K562 (cell line): ENCODE results near the gene LYSMD1. TPM values are rescaled to one million over a fixed set of nuclear protein-coding genes. Genes with fewer than 3 reads are reported as not detected.

Source experiments
- BCOR ChIP-seq: fragments of 450-650 bp; IDR thresholded peaks from 2 replicates; pipeline ENCODE4 v1.6.1; 2016
- CCNT2 ChIP-seq: IDR thresholded peaks from 2 replicates; pipeline ENCODE4 v1.6.1; 2011; ENCODE audit warnings: borderline replicate concordance, low read depth, mild to moderate bottlenecking, moderate library complexity, mixed read lengths, low read length; ENCODE audit not compliant: insufficient read length; ENCODE audit errors: extremely low read depth
- DIDO1 ChIP-seq: fragments of 450-650 bp; IDR thresholded peaks from 2 replicates; pipeline ENCODE4 v1.6.1; 2016; ENCODE audit warnings: low read depth, missing biosample characterization, missing genetic modification characterization
- EGR1 ChIP-seq: fragments of 450-650 bp; conservative IDR thresholded peaks from 2 replicates; pipeline ENCODE4 v1.6.1; 2017; ENCODE audit warnings: mild to moderate bottlenecking
- FOS ChIP-seq: IDR thresholded peaks from 3 replicates; pipeline ENCODE4 v1.6.1; 2011; ENCODE audit not compliant: insufficient read length; ENCODE audit errors: extremely low read depth
- GATAD2B ChIP-seq: fragments of 450-650 bp; IDR thresholded peaks from 2 replicates; pipeline ENCODE4 v1.6.1; 2017; ENCODE audit warnings: mild to moderate bottlenecking, borderline replicate concordance
- HSF4 ChIP-seq: fragments of 250-450 bp; sonication (Bioruptor Pico); IDR thresholded peaks from 2 replicates; pipeline ENCODE4 v2.1.2; 2022; ENCODE audit warnings: mild to moderate bottlenecking, moderate library complexity, borderline replicate concordance
- MTF1 ChIP-seq: fragments of 250-450 bp; sonication (Bioruptor Pico); IDR thresholded peaks from 2 replicates; pipeline ENCODE4 v1.9.0; 2021; ENCODE audit warnings: moderate library complexity, mild to moderate bottlenecking, inconsistent platforms, borderline replicate concordance
- NCOA4 ChIP-seq: fragments of 450-650 bp; IDR thresholded peaks from 2 replicates; pipeline ENCODE4 v1.6.1; 2018; ENCODE audit warnings: mild to moderate bottlenecking; ENCODE audit not compliant: partially characterized antibody
- NUFIP1 ChIP-seq: fragments of 450-650 bp; IDR thresholded peaks from 2 replicates; pipeline ENCODE4 v1.6.1; 2018; ENCODE audit not compliant: partially characterized antibody
- PHB2 ChIP-seq: fragments of 450-650 bp; IDR thresholded peaks from 2 replicates; pipeline ENCODE4 v1.6.1; 2017; ENCODE audit warnings: low read depth
- POLR2AphosphoS5 ChIP-seq: IDR thresholded peaks from 2 replicates; pipeline ENCODE4 v1.6.1; 2011; ENCODE audit warnings: mild to moderate bottlenecking, low read depth, low read length, moderate library complexity; ENCODE audit not compliant: control insufficient read depth, insufficient read depth
- PRMT5 ChIP-seq: sonication (generic); formaldehyde crosslinking; IDR thresholded peaks from 2 replicates; pipeline ENCODE4 v1.5.0; 2020; ENCODE audit warnings: missing genetic modification reagents
- polyA plus RNA-seq, 8 experiments: library from polyadenylated mRNA; depleted of rRNA in 4 of 8; stranded (reverse) in 5 of 8; unstranded in 3 of 8; fragments of >200 nt; fragmentation: Nextera tagmentation in 2 of 8; fragmentation: Illumina TruSeq in 1 of 8; extraction: Ambion mirVana in 2 of 8; extraction: Trizol in 1 of 8; gene quantifications; 2 replicates each; pipeline versions ENCODE4 v1.2.1 to v1.2.3, GENCODE V29; 2011 to 2014; ENCODE audit warnings: inconsistent platforms in 1 of 8, missing spikeins in 1 of 8
- total RNA-seq, 7 experiments: library from RNA; depleted of rRNA in 6 of 7; stranded (reverse); fragments of >200 nt in 6 of 7; fragmentation: Illumina TruSeq in 2 of 7; extraction: Trizol in 2 of 7; gene quantifications; 2 replicates each; pipeline versions ENCODE4 v1.2.1 to v1.2.3, GENCODE V29; 2011 to 2021; ENCODE audit warnings: low replicate concordance in 1 of 7
- TF ChIP-seq, protein P1 (sequence below), 2 experiments: fragments of 200-800 bp in 1 of 2; sonication (Bioruptor generic) in 1 of 2; sonication (generic) in 1 of 2; formaldehyde crosslinking in 1 of 2; IDR thresholded peaks in 1 of 2; conservative IDR thresholded peaks in 1 of 2; 2 replicates each; pipeline versions ENCODE4 v1.5.0 to v1.6.1; 2016 to 2020; ENCODE audit warnings: missing compliant biosample characterization in 1 of 2, missing genetic modification characterization in 1 of 2, missing genetic modification reagents in 1 of 2
- TF ChIP-seq, protein P2 (sequence below): sonication (generic); formaldehyde crosslinking; IDR thresholded peaks from 2 replicates; pipeline ENCODE4 v1.8.0; 2022; ENCODE audit warnings: mild to moderate bottlenecking, missing genetic modification reagents
- TF ChIP-seq, protein P3 (sequence below): fragments of 200-800 bp; sonication (Bioruptor generic); IDR thresholded peaks from 2 replicates; pipeline ENCODE4 v1.6.1; 2016; ENCODE audit warnings: missing genetic modification characterization, missing compliant biosample characterization
- TF ChIP-seq, protein P4 (sequence below): sonication (generic); formaldehyde crosslinking; IDR thresholded peaks from 2 replicates; pipeline ENCODE4 v1.9.0; 2022; ENCODE audit warnings: mild to moderate bottlenecking, missing genetic modification reagents
- TF ChIP-seq, protein P5 (sequence below): sonication (generic); formaldehyde crosslinking; IDR thresholded peaks from 2 replicates; pipeline ENCODE4 v1.8.0; 2022; ENCODE audit warnings: missing genetic modification reagents, mild to moderate bottlenecking, borderline replicate concordance

Gene LYSMD1
- total and polyA plus RNA-seq, 9 of the 15 experiments (the other 6 are each of a cell fraction or from before 2014, with no cell fraction given): 2.2 to 9.4 (median 6.0) TPM

DNA sequence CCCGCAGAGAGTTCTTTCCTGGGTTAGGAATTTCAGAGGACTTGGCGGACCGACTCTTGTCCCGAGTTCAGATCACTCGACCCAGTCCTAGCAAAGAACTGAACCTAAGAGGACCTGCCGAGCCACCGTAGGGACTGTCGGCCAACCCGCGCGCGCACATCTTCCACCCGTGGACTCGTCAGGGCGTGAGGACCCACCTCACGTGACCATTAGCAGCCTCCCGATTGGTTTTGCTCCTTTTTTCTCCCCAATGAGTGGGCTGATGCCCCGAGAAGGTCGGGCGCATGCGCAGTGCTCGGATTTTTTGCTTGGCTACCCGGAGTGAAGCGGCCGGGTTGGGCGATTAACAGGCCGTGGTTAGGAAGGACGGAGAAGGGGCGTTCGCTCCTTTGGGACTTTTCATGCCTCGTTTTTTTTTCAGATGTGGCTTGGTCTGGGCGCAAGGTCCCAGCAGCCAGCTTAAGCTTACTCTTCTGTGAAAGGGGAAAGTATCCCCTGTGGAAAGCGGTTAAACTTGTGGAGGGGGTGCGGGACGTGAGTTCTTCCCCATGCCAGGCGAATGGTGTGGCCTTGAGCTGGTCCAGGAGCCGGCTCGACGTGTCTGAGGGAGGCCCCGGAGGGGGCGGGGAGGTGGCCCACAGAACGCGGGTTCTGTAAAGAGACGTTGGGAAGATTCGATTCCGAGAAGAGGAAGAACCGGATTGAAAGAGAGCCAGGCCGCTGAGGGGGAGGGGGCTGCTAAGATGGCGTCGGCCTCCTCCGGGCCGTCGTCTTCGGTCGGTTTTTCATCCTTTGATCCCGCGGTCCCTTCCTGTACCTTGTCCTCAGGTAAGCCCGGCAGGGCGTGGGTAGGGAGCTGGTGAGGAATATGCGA lies 32.8 kb upstream of the LYSMD1 start, which contains the start of gene PIP5K1A (continued):
- TF ChIP-seq, protein P1, sequence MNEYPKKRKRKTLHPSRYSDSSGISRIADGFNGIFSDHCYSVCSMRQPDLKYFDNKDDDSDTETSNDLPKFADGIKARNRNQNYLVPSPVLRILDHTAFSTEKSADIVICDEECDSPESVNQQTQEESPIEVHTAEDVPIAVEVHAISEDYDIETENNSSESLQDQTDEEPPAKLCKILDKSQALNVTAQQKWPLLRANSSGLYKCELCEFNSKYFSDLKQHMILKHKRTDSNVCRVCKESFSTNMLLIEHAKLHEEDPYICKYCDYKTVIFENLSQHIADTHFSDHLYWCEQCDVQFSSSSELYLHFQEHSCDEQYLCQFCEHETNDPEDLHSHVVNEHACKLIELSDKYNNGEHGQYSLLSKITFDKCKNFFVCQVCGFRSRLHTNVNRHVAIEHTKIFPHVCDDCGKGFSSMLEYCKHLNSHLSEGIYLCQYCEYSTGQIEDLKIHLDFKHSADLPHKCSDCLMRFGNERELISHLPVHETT (CRISPR knock-in tag; conservative IDR thresholded peaks at IDR 0.05 in 1 of 2, IDR thresholded peaks at IDR 0.05 in 1 of 2): no peak
- TF ChIP-seq PRMT5 (CRISPR knock-in tag) (no peak), FOS (peak; percentile 31), GATAD2B (peak; percentile 41; the same call in 1 of the 2 replicates), DIDO1 (tag) (no peak), NUFIP1 (no peak), CCNT2 (no peak), POLR2AphosphoS5 (peak; percentile 72), NCOA4 (no peak), PHB2 (no peak), BCOR (no peak), EGR1 (peak; percentile 55), HSF4 (CRISPR knock-in tag) (no peak), MTF1 (CRISPR knock-in tag) (no peak)
- TF ChIP-seq, protein P2, sequence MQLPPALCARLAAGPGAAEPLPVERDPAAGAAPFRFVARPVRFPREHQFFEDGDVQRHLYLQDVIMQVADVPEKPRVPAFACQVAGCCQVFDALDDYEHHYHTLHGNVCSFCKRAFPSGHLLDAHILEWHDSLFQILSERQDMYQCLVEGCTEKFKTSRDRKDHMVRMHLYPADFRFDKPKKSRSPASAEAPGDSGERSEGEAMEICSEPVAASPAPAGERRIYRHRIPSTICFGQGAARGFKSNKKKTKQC (CRISPR knock-in tag): no peak
- TF ChIP-seq, protein P3, sequence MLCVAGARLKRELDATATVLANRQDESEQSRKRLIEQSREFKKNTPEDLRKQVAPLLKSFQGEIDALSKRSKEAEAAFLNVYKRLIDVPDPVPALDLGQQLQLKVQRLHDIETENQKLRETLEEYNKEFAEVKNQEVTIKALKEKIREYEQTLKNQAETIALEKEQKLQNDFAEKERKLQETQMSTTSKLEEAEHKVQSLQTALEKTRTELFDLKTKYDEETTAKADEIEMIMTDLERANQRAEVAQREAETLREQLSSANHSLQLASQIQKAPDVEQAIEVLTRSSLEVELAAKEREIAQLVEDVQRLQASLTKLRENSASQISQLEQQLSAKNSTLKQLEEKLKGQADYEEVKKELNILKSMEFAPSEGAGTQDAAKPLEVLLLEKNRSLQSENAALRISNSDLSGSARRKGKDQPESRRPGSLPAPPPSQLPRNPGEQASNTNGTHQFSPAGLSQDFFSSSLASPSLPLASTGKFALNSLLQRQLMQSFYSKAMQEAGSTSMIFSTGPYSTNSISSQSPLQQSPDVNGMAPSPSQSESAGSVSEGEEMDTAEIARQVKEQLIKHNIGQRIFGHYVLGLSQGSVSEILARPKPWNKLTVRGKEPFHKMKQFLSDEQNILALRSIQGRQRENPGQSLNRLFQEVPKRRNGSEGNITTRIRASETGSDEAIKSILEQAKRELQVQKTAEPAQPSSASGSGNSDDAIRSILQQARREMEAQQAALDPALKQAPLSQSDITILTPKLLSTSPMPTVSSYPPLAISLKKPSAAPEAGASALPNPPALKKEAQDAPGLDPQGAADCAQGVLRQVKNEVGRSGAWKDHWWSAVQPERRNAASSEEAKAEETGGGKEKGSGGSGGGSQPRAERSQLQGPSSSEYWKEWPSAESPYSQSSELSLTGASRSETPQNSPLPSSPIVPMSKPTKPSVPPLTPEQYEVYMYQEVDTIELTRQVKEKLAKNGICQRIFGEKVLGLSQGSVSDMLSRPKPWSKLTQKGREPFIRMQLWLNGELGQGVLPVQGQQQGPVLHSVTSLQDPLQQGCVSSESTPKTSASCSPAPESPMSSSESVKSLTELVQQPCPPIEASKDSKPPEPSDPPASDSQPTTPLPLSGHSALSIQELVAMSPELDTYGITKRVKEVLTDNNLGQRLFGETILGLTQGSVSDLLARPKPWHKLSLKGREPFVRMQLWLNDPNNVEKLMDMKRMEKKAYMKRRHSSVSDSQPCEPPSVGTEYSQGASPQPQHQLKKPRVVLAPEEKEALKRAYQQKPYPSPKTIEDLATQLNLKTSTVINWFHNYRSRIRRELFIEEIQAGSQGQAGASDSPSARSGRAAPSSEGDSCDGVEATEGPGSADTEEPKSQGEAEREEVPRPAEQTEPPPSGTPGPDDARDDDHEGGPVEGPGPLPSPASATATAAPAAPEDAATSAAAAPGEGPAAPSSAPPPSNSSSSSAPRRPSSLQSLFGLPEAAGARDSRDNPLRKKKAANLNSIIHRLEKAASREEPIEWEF: no peak
- TF ChIP-seq, protein P4, sequence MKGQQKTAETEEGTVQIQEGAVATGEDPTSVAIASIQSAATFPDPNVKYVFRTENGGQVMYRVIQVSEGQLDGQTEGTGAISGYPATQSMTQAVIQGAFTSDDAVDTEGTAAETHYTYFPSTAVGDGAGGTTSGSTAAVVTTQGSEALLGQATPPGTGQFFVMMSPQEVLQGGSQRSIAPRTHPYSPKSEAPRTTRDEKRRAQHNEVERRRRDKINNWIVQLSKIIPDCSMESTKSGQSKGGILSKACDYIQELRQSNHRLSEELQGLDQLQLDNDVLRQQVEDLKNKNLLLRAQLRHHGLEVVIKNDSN: peak; percentile 99
- TF ChIP-seq, protein P5, sequence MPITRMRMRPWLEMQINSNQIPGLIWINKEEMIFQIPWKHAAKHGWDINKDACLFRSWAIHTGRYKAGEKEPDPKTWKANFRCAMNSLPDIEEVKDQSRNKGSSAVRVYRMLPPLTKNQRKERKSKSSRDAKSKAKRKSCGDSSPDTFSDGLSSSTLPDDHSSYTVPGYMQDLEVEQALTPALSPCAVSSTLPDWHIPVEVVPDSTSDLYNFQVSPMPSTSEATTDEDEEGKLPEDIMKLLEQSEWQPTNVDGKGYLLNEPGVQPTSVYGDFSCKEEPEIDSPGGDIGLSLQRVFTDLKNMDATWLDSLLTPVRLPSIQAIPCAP (CRISPR knock-in tag): no peak
